ENCODE measurements around the gene SLC22A5.
A peak's percentile ranks its signal among the peaks of the same experiment; 100 is the strongest.

The SLC22A5 gene

DNA sequence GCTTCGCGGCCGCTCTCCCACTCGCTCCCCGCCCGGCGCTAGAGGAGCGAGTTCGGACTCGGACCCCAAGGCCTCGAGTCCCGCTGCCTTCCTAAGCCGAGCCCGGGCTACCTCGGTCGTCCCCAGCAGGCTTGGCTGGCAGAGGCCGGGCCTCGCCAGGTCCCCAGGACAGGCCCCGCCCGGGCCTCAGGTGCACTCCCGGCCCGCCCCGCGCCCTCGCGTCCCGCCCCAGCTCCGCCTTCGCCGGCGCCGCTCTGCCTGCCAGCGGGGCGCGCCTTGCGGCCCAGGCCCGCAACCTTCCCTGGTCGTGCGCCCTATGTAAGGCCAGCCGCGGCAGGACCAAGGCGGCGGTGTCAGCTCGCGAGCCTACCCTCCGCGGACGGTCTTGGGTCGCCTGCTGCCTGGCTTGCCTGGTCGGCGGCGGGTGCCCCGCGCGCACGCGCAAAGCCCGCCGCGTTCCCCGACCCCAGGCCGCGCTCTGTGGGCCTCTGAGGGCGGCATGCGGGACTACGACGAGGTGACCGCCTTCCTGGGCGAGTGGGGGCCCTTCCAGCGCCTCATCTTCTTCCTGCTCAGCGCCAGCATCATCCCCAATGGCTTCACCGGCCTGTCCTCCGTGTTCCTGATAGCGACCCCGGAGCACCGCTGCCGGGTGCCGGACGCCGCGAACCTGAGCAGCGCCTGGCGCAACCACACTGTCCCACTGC lies at the start of gene SLC22A5:
Gene SLC22A5, plus strand, starts transcription at position 237 of the 707 bp plus-strand sequence. Its CDS starts 263 bp downstream, at position 500.
- DNase-seq: peak; percentile 68

DNA sequence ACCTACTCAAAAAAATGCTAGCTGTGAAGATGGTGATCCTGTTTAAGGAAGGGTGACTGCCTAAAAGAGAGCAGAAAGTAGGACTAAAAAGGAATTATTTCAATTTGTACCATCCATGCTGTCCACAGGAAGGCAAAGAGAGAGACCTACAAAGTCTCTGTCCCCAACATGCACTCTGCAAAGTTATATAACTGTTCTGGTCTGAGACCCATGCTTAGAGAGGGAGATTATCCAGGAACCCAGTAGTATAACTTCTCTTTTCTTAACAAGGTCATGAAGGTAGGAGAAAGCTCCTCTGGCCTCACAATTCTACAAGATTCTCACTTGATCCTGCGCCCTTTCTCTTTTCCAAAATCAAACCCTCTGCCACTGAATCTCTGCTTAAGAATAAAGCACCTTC lies 49.5 kb upstream of the SLC22A5 start:
- DNase-seq: no peak

DNA sequence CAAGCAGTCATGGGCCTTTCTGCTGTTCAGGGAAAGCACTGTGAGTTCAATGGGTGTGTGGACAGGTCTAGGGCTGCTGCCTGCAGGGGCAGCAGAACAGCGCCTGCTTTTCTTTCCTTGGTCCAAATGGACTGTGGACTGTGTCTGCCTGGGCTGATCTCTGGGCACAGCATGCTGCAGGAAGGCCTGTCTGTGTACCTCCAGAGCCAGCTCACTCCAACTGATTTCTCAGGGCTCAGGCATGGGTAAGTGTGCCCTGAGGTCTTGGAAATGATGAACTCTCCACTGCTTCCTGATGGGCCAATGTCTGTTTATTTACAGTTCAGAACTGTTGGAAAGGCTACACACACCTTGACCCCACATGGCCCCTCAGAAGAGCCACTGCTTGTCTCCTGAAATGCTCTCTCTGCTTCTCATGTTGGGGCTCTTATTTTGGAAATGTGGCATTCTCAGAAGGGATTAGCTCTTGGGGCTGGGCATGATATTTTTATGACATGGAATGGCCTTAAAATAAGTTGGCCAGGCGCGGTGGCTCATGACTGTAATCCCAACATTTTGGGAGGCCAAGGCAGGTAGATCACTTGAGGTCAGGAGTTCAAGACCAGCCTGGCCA lies 48.3 kb upstream of the SLC22A5 start:
- DNase-seq: no peak

DNA sequence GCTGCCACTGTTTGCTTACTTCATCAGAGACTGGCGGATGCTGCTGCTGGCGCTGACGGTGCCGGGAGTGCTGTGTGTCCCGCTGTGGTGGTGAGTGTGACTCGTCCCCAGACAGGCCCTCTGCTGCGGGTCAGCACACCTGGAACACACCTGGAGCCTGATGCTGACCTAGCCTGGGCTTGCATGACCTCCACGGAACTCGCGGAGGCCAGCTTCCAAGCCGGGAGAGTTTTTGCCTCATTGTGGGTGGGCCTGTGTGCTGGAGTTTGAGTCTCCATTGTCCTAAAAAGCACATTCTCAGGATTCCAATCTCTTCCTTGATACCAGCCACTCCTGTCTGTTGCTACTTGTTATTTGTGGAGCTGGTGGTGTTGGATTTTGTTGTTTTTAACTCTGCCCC lies 47.2 kb upstream of the SLC22A5 start:
- DNase-seq: no peak

DNA sequence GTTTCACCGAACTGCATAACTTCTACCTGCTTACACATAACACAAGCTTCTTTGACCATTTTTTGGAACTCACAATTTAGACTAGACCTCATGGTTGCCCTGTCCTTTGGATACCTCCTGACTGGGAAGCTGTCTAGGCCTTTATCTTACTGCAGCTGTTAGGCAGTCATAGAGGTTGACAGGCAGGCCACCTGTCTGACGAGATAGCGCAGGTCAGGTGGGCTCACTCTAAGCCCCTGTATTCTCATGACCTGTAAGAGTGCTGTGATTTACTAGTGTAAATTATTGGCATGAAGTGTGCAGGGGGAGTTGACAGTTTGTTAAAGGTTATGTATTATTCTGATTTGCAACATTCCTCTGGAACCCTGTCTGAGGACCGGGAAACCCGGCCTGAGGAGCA lies 46.3 kb upstream of the SLC22A5 start:
- no peak for DNase-seq

DNA sequence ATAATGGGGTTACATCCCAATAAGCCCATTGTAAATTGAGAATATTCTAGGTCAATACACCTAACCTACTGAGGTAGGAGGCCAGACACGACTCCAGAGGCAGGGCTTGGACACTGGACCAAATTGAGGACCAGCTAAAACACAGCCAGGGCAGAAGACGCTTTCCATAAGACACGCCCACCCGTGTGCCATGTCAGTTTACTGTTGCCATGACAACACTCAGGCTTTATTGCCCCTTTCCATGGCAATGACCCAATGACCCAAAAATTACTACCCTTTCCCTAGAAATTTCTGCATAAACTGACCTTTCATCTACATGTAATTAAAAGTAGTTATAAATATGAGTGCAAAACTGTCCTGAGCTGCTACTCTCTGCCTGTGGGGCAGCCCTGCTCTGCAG lies 43.8 kb upstream of the SLC22A5 start:
- no peak for DNase-seq

DNA sequence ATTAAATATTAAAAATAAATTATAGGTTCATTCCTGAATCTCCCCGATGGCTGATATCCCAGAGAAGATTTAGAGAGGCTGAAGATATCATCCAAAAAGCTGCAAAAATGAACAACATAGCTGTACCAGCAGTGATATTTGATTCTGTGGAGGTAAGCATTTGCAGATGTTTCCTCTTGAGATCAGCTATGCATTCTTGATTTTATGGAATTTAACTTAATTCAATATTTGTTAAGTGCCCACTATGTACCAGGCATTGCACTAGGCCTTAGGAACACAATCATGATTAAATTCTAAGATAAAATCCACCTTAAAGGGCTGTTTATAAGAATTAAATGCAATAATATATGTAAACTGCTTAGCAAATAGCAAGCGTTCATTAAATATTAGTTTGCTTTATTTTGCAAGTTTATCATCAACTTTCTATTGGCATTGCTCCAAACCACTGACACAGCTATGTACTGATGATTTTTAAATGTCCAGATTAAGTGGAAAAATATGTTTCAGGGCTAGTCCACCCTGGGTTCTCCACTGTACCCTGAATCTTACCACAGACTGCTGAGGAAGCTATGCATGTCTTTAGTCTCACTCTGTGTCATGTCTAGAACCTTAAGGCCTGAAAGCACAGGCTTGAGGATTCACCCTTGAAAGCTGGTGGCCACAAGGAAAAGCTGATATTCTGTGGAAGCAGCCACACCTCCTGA lies 42.1 kb upstream of the SLC22A5 start:
- DNase-seq: no peak

DNA sequence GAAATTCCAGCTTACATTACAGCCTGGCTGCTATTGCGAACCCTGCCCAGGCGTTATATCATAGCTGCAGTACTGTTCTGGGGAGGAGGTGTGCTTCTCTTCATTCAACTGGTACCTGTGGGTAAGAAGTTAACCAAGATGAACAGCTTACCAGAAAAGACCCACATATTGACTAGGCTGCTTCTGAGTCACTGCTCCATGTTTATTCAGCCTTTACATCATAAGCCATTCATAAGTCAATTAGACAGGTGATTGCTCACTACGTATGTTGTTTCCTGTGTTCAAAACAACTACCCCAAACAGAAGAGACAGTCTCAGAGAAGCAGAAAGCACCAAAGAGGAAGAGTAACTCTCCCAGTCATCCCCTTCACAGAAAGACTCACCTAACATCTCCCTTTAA lies 34.7 kb upstream of the SLC22A5 start:
- no peak for DNase-seq

DNA sequence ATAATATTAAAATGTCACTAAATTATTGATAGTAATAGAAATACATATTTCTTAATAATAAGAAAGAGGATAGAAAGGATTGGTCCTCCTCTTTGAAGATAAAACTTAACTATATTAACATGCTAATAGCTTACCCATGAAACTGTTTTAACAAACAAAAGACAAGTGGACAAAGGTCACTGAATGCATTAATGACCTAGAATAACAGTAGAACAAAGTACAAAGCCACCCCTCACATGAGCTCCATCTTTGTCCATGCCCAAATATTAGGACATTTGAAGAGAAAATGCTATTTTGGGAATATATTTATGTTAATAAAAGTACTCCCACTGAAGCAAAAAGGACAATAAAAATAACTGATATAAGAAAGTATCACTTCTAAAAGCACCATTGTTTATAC lies 34.1 kb upstream of the SLC22A5 start:
- no peak for DNase-seq

DNA sequence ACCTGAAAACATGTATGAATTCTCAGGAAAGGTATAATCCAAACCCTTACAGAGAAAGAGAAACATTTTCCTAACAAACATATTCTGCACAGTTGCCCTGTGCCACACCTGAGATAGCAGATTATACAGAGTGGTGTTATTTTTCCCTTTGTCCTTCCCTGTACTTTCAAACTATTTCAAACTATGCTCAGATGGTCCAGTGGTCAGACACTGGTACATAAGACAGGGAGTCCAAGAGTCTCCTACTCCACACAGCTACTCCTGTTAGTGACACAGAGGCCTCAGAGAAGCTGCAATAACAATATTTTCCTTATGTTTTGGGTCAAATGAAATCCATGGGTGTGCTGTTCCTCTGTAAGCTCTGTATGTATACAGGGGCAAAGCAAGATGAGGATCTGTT lies 30.0 kb upstream of the SLC22A5 start:
- DNase-seq: no peak

DNA sequence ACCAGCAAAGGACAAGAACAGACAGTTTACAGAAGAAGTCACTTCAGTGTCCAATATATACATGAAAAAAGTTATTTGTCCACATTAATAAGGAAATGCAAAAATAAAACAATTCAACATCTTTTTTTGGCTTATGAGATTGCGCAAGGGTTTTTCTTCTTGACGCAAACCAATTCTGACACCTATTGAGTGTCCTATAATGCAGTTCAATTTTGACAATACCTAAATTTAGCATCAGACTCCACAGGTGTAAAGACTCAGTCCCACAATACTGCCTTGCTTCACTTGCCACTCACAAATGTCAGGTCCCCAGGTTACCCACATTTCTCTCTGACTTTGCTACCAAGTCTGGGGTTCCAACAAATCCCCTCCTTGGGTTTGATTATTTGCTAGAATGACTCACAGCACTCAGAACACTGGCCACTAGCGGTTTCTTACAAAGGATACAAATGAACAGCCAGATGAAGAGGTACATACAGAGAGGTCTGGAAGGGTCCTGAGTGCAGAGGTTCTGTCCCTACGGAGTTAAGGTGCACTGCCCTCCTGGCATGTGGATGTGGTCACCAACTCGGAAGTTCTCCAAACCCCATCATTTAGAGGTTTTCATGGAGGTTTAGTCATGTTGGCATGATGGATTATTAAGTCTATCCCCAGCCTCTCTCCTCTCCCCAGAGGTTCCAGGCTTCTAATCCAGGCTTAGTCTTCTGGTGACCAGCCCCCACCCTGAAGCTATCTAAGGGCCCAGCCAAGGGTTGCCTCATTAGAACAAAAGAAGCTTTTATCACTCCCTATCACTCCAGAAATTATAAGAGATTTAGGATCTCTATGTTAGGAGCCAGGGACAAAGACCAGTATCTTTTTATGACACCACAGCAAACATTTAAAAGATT lies 27.0 kb upstream of the SLC22A5 start:
- no peak for DNase-seq

DNA sequence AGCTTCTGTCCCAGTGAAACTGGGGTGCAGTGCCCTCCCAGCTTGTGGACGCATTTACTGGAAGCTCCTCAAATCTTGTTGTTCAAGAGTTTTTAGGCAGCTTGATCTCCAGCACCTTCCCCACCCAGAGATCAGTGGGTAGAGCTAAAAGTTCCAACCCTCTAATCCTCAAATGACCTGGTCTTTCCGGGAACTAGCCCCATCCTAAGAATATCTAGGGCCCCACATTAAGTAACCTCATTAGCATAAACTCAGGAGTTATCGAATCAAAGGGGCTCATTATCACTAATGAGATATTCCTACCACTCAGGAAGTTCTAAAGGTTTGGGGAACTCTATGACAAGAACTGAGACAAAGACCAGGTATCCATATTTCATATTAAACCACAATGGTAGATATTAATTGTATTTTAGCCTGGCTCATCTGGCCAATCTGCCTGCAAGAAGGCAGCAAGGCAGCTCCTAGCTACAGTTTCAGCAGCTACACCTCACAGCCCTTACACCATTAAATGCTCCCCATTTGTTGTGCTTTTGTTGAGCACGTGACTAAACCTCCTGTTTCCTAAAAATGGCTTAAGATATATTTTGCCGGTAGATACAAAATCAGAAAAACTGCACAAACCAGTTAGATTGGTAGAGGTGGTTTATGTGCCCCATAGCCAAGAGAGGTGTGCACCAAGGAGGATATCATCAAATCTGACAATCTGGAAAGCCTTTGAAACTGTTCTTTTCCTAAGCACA lies 24.6 kb upstream of the SLC22A5 start:
- DNase-seq: no peak

DNA sequence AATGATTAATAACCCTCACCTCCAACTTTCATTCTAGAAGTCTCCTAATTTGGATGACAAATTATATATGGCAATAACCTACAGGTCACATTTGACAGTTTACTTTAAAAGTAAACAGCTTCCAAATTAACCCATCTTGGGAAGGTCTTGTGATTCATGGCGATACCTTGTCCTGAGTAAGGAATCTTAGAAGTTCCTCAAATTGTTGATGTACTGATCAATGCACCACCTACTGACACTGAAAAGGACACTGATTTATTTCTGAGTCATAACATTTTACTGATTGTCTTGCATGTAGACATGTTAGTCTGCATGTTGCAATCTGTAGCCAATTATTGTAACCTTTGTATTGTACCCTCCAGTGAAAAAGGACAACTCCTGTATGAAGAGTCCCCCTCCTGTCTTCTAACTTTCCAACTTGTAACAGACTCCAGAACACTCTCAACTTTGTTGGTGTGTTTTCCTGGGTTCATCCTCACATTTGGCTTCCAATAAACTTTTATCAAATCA lies 16.0 kb upstream of the SLC22A5 start:
- DNase-seq: no peak

DNA sequence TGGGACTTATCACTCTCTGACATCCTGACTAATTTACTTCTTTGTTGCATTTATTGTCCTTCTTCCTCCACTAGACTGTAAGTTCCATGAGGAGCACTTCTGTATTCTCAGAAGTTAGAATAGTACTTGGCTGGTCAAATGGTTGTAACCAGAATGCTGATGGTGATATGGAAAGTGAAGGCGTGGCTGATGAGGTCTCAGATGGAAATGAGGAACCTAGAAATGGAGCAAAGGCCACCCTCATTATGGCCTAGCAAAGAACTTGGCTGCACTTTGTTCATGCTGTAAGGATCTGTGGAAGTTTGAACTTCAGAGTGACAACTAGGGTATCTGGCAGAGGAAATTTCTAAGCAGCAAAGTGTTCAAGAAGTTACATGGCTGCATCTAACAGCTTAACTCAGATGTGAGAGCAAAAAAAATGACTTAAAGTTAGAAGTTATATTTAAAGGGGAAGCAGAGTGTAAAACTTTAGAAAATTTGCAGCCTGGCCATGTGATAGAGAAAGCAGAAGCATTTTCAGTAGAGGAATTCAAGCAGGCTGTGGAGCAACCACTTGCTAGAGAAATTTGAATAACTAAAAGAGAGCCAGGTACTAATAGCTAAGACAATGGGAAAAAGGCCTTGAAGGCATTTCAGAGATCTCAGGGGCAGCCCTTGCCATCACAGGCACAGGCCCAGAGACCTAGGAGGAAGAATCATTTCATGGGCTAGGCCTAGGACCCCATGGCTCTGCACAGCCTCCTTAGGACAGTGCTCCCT lies 14.9 kb upstream of the SLC22A5 start:
- no peak for DNase-seq

DNA sequence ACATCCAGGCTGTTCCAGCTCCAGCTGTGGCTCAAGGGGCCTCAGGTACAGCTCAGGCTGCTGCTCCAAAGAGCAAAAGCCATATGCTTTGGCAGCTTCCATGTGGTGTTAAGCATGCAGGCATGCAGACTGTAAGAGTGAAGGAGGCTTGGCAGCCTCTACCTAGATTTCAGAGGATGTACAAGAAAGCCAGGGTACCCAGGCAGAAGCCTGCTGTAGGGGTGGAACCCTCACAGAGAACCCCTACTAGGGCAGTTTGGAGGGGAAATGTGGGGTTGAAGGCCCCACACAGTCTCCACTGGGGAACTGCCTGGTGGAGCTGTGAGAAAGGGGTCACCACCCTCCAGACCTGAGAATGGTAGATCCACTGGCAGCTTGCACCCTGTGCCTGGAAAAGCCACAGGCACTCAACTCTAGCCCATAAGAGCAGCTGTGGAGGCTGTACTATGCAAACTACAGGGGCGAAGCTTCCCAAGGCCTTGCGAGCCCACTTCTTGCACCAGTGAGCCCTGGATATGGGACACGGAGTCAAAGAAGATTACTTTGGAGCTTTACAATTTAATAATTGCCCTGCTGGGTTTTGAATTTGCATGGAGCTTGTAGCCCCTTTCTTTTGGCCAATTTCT lies 14.3 kb upstream of the SLC22A5 start:
- no peak for DNase-seq

DNA sequence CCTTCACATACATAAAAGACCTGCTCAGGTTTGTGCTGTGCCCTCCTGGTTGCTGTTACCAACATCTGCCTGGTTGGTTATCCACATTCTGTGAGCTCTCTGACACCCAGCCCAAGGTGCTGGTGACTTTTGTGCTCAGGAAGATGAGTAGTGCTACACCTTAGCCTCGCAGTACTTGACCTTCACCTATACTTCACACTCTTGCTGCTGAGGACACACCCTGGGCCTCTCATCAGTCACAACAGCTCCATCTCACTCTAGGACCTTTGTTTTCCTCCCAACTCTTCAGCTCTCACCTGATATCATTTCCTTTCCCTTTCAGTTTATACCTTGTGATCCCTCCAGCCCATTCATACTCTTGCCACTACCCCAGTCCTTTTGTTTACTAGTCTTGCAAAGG lies 10.7 kb upstream of the SLC22A5 start:
- DNase-seq: no peak

DNA sequence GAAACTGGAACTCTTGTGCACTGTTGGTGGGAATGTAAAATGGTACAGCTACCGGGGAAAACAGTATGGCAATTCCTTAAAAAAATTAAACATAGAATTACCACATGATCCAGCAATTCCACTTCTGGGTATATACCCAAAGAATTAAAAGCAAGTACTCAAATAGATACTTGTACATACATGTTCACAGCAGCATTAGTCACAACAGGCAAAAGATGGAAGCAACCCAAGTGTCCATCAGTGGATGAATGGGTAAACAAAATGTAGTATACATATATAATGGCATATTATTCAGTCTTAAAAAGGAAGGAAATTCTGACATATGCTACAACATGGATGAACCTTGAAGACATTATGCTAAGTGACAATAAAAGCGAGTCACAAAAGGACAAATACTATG lies 7.4 kb upstream of the SLC22A5 start:
- DNase-seq: no peak

DNA sequence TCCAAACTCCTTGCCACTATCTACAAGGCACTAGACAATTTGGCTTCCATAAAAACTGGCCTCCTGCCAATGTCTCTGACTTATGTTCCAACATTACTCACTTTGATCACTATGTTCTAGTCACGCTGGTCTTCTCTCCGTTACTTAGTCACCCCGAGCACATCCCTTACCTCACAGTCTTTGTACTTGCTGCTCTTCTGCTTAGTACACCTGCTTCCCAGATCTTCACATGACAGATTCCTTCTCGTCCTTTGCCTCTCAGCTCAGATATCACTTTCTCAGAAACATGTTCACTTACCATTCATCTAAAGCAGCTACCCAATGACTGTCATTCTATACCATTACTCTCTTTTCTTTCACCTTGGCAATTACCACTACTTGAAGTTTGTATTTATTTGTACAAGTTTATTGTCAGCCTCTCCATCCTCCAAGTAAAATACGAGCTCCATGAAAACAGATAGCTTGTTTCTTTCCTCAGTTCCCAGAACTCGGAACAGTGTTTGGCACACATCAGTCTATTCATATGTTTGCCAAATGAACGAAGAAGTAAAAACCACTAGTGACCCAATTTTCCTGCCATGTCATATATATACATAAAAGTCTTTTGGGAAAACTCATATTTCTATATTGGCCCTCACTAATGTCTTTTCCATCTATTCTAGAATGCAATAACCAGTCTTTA lies 5.9 kb upstream of the SLC22A5 start:
- no peak for DNase-seq

DNA sequence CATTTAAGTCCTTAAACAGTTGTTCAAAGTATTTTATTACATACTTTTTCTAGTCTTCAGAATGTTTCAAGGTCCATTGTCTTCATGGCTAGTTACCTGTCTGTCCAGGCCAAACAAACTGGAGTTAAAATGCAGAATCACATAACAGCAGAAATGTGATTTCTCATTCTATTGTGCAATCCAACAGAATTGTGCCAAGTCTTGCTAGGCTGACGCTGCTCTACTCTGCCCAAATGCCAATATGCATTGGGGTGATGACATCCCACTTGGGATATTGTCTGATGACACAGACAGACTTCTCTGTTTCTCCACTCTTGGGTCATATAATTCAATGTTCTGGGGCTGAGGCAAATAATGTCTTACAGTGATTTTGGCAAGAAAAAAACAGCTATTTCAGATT lies 5.2 kb upstream of the SLC22A5 start:
- DNase-seq: no peak

DNA sequence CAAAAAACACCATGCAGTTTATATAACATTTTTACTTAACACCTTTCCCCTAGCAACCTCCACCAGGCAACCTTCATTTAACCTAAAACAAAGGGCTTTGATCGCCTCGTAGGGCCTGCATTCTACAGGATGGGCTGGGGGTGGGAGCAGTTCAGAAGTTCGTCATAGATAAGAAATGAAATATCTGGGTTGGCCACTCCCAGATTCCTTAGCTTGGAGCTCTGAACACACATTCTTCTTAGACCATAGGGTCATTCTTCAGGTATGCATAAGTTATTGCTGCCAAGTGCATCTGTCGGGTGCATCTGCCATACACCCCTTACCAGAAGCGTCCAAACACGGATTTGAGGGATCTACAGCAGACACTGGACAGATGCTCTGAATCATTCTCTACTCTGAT lies 4.3 kb upstream of the SLC22A5 start:
- DNase-seq: no peak
